Erythroblast (primary cell): Measurements from ENCODE around the gene PPP1R10.

Experiments used
- GATA1 ChIP-seq: IDR thresholded peaks from 2 replicates; pipeline ENCODE4 v1.6.1; 2011; ENCODE audit warnings: low read depth, mild to moderate bottlenecking, control low read depth, low read length, moderate library complexity
- POLR2A ChIP-seq: IDR thresholded peaks from 2 replicates; pipeline ENCODE4 v1.6.1; 2011; ENCODE audit warnings: mild to moderate bottlenecking, low read length

DNA sequence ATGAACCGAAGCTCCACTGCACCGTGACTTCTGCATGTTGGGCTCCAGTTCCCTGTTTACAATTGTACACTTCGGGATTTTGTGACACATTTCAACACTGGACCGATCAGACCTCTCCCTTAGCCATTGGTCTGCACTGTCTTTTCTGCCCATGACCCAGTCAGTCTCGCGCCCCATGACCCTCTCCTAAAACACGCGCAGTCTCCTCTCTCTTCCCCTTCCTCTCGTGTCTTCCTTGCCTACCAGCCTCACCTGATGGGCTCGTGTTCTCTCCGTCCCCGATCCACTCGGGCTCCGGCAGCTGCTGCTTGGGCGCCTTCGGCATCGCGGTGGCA is 46.3 kb downstream of the PPP1R10 start:
- TF ChIP-seq POLR2A (no peak), GATA1 (no peak)
